EH (cell line): ENCODE results near the gene SUSD1.
"Not testable (repeated sequence)": the region's sequence is repeated elsewhere in the genome, so short reads cannot be mapped to it uniquely, and the experiment has no call there.

Source experiments
- DNase-seq: peaks from one replicate; pipeline ENCODE4 v3.0.0-alpha.2; 2015; ENCODE audit warnings: low read depth

The SUSD1 gene

GRCh38 chr9:112174965-112175795, at the start of gene SUSD1:
Gene SUSD1, minus strand, starts transcription at chr9:112175297. Its CDS starts 62 bp downstream, at chr9:112175235.
- peak; percentile 36 for DNase-seq

GRCh38 chr9:112224401-112225289, 49.5 kb upstream of the SUSD1 start:
- peak; percentile 89 for DNase-seq

- no peak for DNase-seq
Measured at GRCh38 chr9:112218908-112219307, 43.8 kb upstream of the SUSD1 start.

GRCh38 chr9:112212926-112213325, 37.8 kb upstream of the SUSD1 start:
- DNase-seq, result no peak

- no peak for DNase-seq
Measured at GRCh38 chr9:112207451-112207850, 32.4 kb upstream of the SUSD1 start.

GRCh38 chr9:112203536-112203935, 28.4 kb upstream of the SUSD1 start:
- peak; percentile 86 for DNase-seq

- DNase-seq, result no peak
Measured at GRCh38 chr9:112200711-112201110, 25.6 kb upstream of the SUSD1 start.

- DNase-seq, result peak; percentile 11
Measured at GRCh38 chr9:112198646-112199045, 23.5 kb upstream of the SUSD1 start.

GRCh38 chr9:112194969-112195431, 19.9 kb upstream of the SUSD1 start:
- DNase-seq, result peak; percentile 20

- peak; percentile 14 for DNase-seq
Measured at GRCh38 chr9:112193572-112194288, 18.6 kb upstream of the SUSD1 start.

- DNase-seq, result not testable (repeated sequence)
Measured at GRCh38 chr9:112190320-112190719, 15.2 kb upstream of the SUSD1 start.

- DNase-seq, result no peak
Measured at GRCh38 chr9:112188884-112189283, 13.8 kb upstream of the SUSD1 start.

- DNase-seq, result no peak
Measured at GRCh38 chr9:112187404-112187803, 12.3 kb upstream of the SUSD1 start.

- no peak for DNase-seq
Measured at GRCh38 chr9:112186695-112187094, 11.6 kb upstream of the SUSD1 start.

- DNase-seq, result no peak
Measured at GRCh38 chr9:112184946-112185345, 9.8 kb upstream of the SUSD1 start.

- no peak for DNase-seq
Measured at GRCh38 chr9:112184221-112184620, 9.1 kb upstream of the SUSD1 start.

GRCh38 chr9:112180387-112180881, 5.3 kb upstream of the SUSD1 start:
- DNase-seq, result peak; percentile 56

GRCh38 chr9:112179816-112180215, 4.7 kb upstream of the SUSD1 start:
- DNase-seq, result peak; percentile 61

GRCh38 chr9:112176524-112176923, 1.4 kb upstream of the SUSD1 start:
- no peak for DNase-seq

GRCh38 chr9:112175796-112176315, 759 bp upstream of the SUSD1 start:
- no peak for DNase-seq

GRCh38 chr9:112174222-112174964, 704 bp downstream of the SUSD1 start:
- peak; percentile 76 for DNase-seq
